Measurements from ENCODE around the gene MUCL3.

- TF ChIP-seq CTCF (IDR thresholded peaks at IDR 0.05) (no peak), POLR2A (IDR thresholded peaks at IDR 0.05) (no peak)
Observed at GRCh38 chr6:30896541-30896940, 44.2 kb upstream of the MUCL3 start.

Measured in uterus (tissue), 2 donors.